Activated CD4-positive, alpha-beta T cell treated with anti-CD3 and anti-CD28 coated beads, Interleukin-2, amount 10 ng/mL, durations not matched to agents 24 days and 14 days (primary cell): ENCODE results near the gene STRBP. TPM values are rescaled to one million over a fixed set of nuclear protein-coding genes. Genes with fewer than 3 reads are reported as not detected.
"Not testable (repeated sequence)": the region's sequence is repeated elsewhere in the genome, so short reads cannot be mapped to it uniquely, and the experiment has no call there.

Experiments
- DNase-seq: peaks from one replicate; pipeline ENCODE4 v3.0.0; 2022
- H3K27ac Mint-ChIP-seq: one replicate; pipeline ENCODE4 v1.8.0; 2022; ENCODE audit warnings: mild to moderate bottlenecking, mixed read lengths
- H3K27me3 Mint-ChIP-seq: one replicate; pipeline ENCODE4 v1.8.0; 2022; ENCODE audit warnings: mixed read lengths
- H3K36me3 Mint-ChIP-seq: one replicate; pipeline ENCODE4 v1.8.0; 2022; ENCODE audit warnings: low read depth, mild to moderate bottlenecking, mixed read lengths
- H3K4me1 Mint-ChIP-seq: one replicate; pipeline ENCODE4 v1.8.0; 2021; ENCODE audit warnings: mixed read lengths
- H3K4me3 Mint-ChIP-seq: one replicate; pipeline ENCODE4 v1.8.0; 2022; ENCODE audit warnings: mild to moderate bottlenecking, moderate library complexity, mixed read lengths
- H3K9me3 Mint-ChIP-seq: one replicate; pipeline ENCODE4 v1.8.0; 2021; ENCODE audit warnings: mixed read lengths
- intact Hi-C: fragments of 100-400 bp; cut with micrococcal nuclease; formaldehyde crosslinking; loops from one replicate; pipeline ENCODE4 v1.15.1; 2023
- total RNA-seq: library from RNA; stranded (reverse); gene quantifications from 2 replicates; pipeline ENCODE4 v1.2.3, GENCODE V29; 2022

The STRBP gene
- total RNA-seq, 1 donor from 2014 or later: 25.8 TPM

GRCh38 chr9:123186029-123186428 lies 82.4 kb downstream of the STRBP start:
- DNase-seq, H3K27me3 Mint-ChIP-seq, H3K36me3 Mint-ChIP-seq, intact Hi-C loops, H3K4me1 Mint-ChIP-seq, H3K4me3 Mint-ChIP-seq, H3K27ac Mint-ChIP-seq, H3K9me3 Mint-ChIP-seq: not testable (repeated sequence)

GRCh38 chr9:123176949-123177348 lies 91.4 kb downstream of the STRBP start:
- no peaks in the 10 kb centered on the region for H3K9me3 Mint-ChIP-seq
- peaks cover 6% of the 10 kb centered on the region for H3K36me3 Mint-ChIP-seq
- no peaks in the 10 kb centered on the region for H3K27me3 Mint-ChIP-seq
- H3K27ac Mint-ChIP-seq: no peak overlapping the region
- no peak for DNase-seq
- no peak overlapping the region for H3K4me3 Mint-ChIP-seq
- intact Hi-C loops: no loop called here
- peaks cover 10% of the 10 kb centered on the region for H3K4me1 Mint-ChIP-seq

GRCh38 chr9:123175854-123176629 lies 92.3 kb downstream of the STRBP start:
- no peak for DNase-seq
- no peaks in the 10 kb centered on the region for H3K9me3 Mint-ChIP-seq
- peaks cover 10% of the 10 kb centered on the region for H3K4me1 Mint-ChIP-seq
- no peak overlapping the region for H3K27ac Mint-ChIP-seq
- H3K27me3 Mint-ChIP-seq: no peaks in the 10 kb centered on the region
- intact Hi-C loops: no loop called here
- no peak overlapping the region for H3K4me3 Mint-ChIP-seq
- H3K36me3 Mint-ChIP-seq: peaks cover 6% of the 10 kb centered on the region

GRCh38 chr9:123174887-123175518 lies 93.4 kb downstream of the STRBP start:
- DNase-seq: no peak
- Mint-ChIP-seq H3K27ac (no peak overlapping the region), H3K36me3 (peaks cover 3% of the 10 kb centered on the region), H3K4me3 (no peak overlapping the region), H3K4me1 (peaks cover 10% of the 10 kb centered on the region), H3K27me3 (no peaks in the 10 kb centered on the region), H3K9me3 (no peaks in the 10 kb centered on the region)
- intact Hi-C loops: no loop called here

- Mint-ChIP-seq H3K27ac (no peak overlapping the region), H3K27me3 (no peaks in the 10 kb centered on the region), H3K4me1 (peaks cover 10% of the 10 kb centered on the region), H3K4me3 (no peak overlapping the region), H3K9me3 (no peaks in the 10 kb centered on the region), H3K36me3 (peaks cover 3% of the 10 kb centered on the region)
- intact Hi-C loops: no loop called here
- no peak for DNase-seq
Measured at GRCh38 chr9:123174079-123174478, 94.3 kb downstream of the STRBP start.

- Mint-ChIP-seq H3K4me1 (peaks cover under 1% of the 10 kb centered on the region), H3K36me3 (peaks cover 4% of the 10 kb centered on the region), H3K27ac (no peak overlapping the region), H3K9me3 (no peaks in the 10 kb centered on the region), H3K4me3 (no peak overlapping the region), H3K27me3 (no peaks in the 10 kb centered on the region)
- intact Hi-C loops: no loop called here
- DNase-seq: no peak
Measured at GRCh38 chr9:123169926-123170325, 98.5 kb downstream of the STRBP start.

GRCh38 chr9:123168586-123168985 lies 99.8 kb downstream of the STRBP start:
- no peak for DNase-seq
- no peak overlapping the region for H3K27ac Mint-ChIP-seq
- H3K9me3 Mint-ChIP-seq: no peaks in the 10 kb centered on the region
- H3K4me1 Mint-ChIP-seq: no peaks in the 10 kb centered on the region
- no peaks in the 10 kb centered on the region for H3K27me3 Mint-ChIP-seq
- intact Hi-C loops: no loop called here
- no peak overlapping the region for H3K4me3 Mint-ChIP-seq
- H3K36me3 Mint-ChIP-seq: peaks cover 4% of the 10 kb centered on the region

GRCh38 chr9:123167474-123167873 lies 100.9 kb downstream of the STRBP start:
- peaks cover 4% of the 10 kb centered on the region for H3K36me3 Mint-ChIP-seq
- H3K9me3 Mint-ChIP-seq: no peaks in the 10 kb centered on the region
- DNase-seq: no peak
- H3K27ac Mint-ChIP-seq: no peak overlapping the region
- no peaks in the 10 kb centered on the region for H3K4me1 Mint-ChIP-seq
- no peaks in the 10 kb centered on the region for H3K27me3 Mint-ChIP-seq
- intact Hi-C loops: no loop called here
- no peak overlapping the region for H3K4me3 Mint-ChIP-seq

GRCh38 chr9:123165813-123166212 lies 102.6 kb downstream of the STRBP start:
- Mint-ChIP-seq H3K36me3 (peaks cover 4% of the 10 kb centered on the region), H3K27me3 (no peaks in the 10 kb centered on the region), H3K27ac (no peak overlapping the region), H3K4me1 (no peaks in the 10 kb centered on the region), H3K9me3 (no peaks in the 10 kb centered on the region), H3K4me3 (no peak overlapping the region)
- intact Hi-C loops: no loop called here
- DNase-seq: no peak

GRCh38 chr9:123164285-123164684 lies 104.1 kb downstream of the STRBP start:
- intact Hi-C loops: no loop called here
- H3K4me3 Mint-ChIP-seq: no peak overlapping the region
- no peaks in the 10 kb centered on the region for H3K9me3 Mint-ChIP-seq
- no peaks in the 10 kb centered on the region for H3K27me3 Mint-ChIP-seq
- peaks cover 4% of the 10 kb centered on the region for H3K36me3 Mint-ChIP-seq
- H3K27ac Mint-ChIP-seq: no peak overlapping the region
- DNase-seq: no peak
- H3K4me1 Mint-ChIP-seq: no peaks in the 10 kb centered on the region

GRCh38 chr9:123162791-123163345 lies 105.5 kb downstream of the STRBP start:
- Mint-ChIP-seq H3K27me3 (no peaks in the 10 kb centered on the region), H3K4me3 (no peak overlapping the region), H3K36me3 (peaks cover 1% of the 10 kb centered on the region), H3K27ac (no peak overlapping the region), H3K9me3 (no peaks in the 10 kb centered on the region), H3K4me1 (no peaks in the 10 kb centered on the region)
- intact Hi-C loops: no loop called here
- no peak for DNase-seq

GRCh38 chr9:123162360-123162759 lies 106.0 kb downstream of the STRBP start:
- DNase-seq: no peak
- H3K9me3 Mint-ChIP-seq: no peaks in the 10 kb centered on the region
- H3K27me3 Mint-ChIP-seq: no peaks in the 10 kb centered on the region
- H3K4me1 Mint-ChIP-seq: no peaks in the 10 kb centered on the region
- intact Hi-C loops: no loop called here
- no peak overlapping the region for H3K27ac Mint-ChIP-seq
- peaks cover 4% of the 10 kb centered on the region for H3K36me3 Mint-ChIP-seq
- no peak overlapping the region for H3K4me3 Mint-ChIP-seq

- Mint-ChIP-seq H3K36me3 (peaks cover 6% of the 10 kb centered on the region), H3K4me1 (no peaks in the 10 kb centered on the region), H3K27ac (no peak overlapping the region), H3K27me3 (no peaks in the 10 kb centered on the region), H3K4me3 (no peak overlapping the region), H3K9me3 (no peaks in the 10 kb centered on the region)
- intact Hi-C loops: no loop called here
- no peak for DNase-seq
Measured at GRCh38 chr9:123157221-123157620, 111.2 kb downstream of the STRBP start.

- intact Hi-C loops: no loop called here
- Mint-ChIP-seq H3K9me3 (no peaks in the 10 kb centered on the region), H3K27me3 (no peaks in the 10 kb centered on the region), H3K27ac (no peak overlapping the region), H3K4me1 (no peaks in the 10 kb centered on the region), H3K36me3 (peaks cover 2% of the 10 kb centered on the region), H3K4me3 (no peak overlapping the region)
- no peak for DNase-seq
Measured at GRCh38 chr9:123150708-123151503, 117.5 kb downstream of the STRBP start.
